Lung (tissue), 12 donors: ENCODE results near the gene BRD3OS. TPM values are rescaled to one million over a fixed set of nuclear protein-coding genes. Genes with fewer than 3 reads are reported as not detected.

Experiments used
- ATAC-seq: fragments of 200-7000 bp; cut with Tn5 transposase; one replicate; pipeline ENCODE4 v1.9.1; 2020; ENCODE audit warnings: moderate number of reproducible peaks; ENCODE audit not compliant: insufficient read depth, low FRiP score
- DNase-seq, 3 donors: peaks; one replicate each; pipeline ENCODE4 v3.0.0-alpha.2; 2013 to 2017
- H3K27ac ChIP-seq, 2 donors: one replicate each; pipeline ENCODE4 v1.5.1; 2013; ENCODE audit warnings: mild to moderate bottlenecking in 2 of 2, moderate library complexity in 2 of 2, control low read depth in 1 of 2, inconsistent platforms in 1 of 2, low read depth in 1 of 2, low read length in 1 of 2
- H3K27me3 ChIP-seq, 3 donors: one replicate each; pipeline ENCODE4 v1.5.1; 2013; ENCODE audit warnings: low read length in 2 of 3; ENCODE audit not compliant: control insufficient read depth in 3 of 3, insufficient read depth in 3 of 3
- H3K36me3 ChIP-seq, 4 donors: one replicate each; pipeline ENCODE4 v1.5.1; 2013; ENCODE audit warnings: low read length in 4 of 4, mild to moderate bottlenecking in 1 of 4, moderate library complexity in 1 of 4; ENCODE audit not compliant: control insufficient read depth in 4 of 4, insufficient read depth in 4 of 4
- H3K4me1 ChIP-seq, 5 donors: one replicate each; pipeline ENCODE4 v1.5.1; 2013; ENCODE audit warnings: low read length in 5 of 5, mild to moderate bottlenecking in 2 of 5, moderate library complexity in 1 of 5; ENCODE audit not compliant: control insufficient read depth in 5 of 5, insufficient read depth in 5 of 5
- H3K4me3 ChIP-seq: one replicate; pipeline ENCODE4 v1.5.1; 2013; ENCODE audit warnings: mild to moderate bottlenecking, control low read depth, moderate library complexity
- H3K9ac ChIP-seq, 2 donors: one replicate each; pipeline ENCODE4 v1.5.1; 2013; ENCODE audit warnings: low read length in 2 of 2, control low read depth in 1 of 2; ENCODE audit not compliant: insufficient read depth in 1 of 2
- H3K9me3 ChIP-seq, 4 donors: one replicate each; pipeline ENCODE4 v1.5.1; 2013; ENCODE audit warnings: low read length in 3 of 4, mild to moderate bottlenecking in 1 of 4, moderate library complexity in 1 of 4; ENCODE audit not compliant: control insufficient read depth in 4 of 4, insufficient read depth in 3 of 4
- CTCF ChIP-seq: IDR thresholded peaks from 2 replicates; pipeline ENCODE4 v1.5.1; 2012; ENCODE audit warnings: mild to moderate bottlenecking; ENCODE audit errors: control extremely low read depth, extremely low read depth
- WGBS, 2 donors: extraction: QIAGEN DNeasy Blood & Tissue Kit; methylation state at CpG; one replicate each; pipeline ENCODE4 v1.1.7; 2013; 5-methylcytosine and 5-hydroxymethylcytosine counted together
- polyA plus RNA-seq, 2 donors: library from polyadenylated mRNA; stranded (reverse); fragments of 200-250 nt; gene quantifications; one replicate each; pipeline ENCODE4 v1.2.1, GENCODE V29; 2013
- total RNA-seq, 2 donors: library from RNA; depleted of rRNA in 1 of 2; stranded (reverse); fragments of >200 nt in 1 of 2; gene quantifications; one replicate each; pipeline ENCODE4 v1.2.1, GENCODE V29; 2014 to 2021
- donor health status: control.
- donor health status: control.
- donor health status: Bipolar disorder and iron deficiency.
- donor health status: healthy.
- donor health status: DM: yes; HTN: yes; CAD: no.

BRD3OS gene
- total and polyA plus RNA-seq, 4 donors: 7.1 to 20.7 (median 14.9) TPM

DNA sequence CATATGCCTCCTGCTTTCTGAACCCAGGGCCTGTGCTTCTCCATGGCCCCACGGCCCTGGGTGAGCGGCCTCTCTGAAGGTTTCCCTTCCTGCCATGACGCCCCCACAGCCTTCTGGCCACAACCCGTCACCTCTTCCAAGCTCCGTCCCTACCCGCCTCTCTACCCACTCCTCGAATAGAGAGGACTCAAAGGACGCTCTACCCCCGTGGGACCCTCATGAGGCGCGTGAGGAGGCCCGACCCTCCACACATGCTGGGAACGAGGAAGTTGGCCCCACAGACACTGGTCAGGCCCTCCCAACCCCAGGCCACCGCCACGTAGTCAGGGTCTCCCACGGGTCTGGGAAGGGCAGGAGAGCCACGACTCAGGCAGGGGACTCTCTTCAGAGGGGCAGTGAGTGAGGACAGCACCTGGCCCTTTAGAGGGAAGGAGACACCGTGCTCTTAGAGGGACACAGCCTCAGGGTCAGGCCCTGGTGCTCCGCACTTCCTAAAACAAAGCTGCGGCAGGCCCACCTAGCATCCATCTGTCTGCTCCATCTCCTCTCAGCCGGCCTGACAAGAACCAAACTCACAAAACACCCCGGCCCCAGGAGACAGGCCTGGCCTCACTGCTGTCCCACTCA, 37.3 kb downstream of the BRD3OS start:
- no peaks in the 10 kb centered on the region for H3K27me3 ChIP-seq
- H3K4me3 ChIP-seq: no peak overlapping the region
- no peak for TF ChIP-seq CTCF
- H3K36me3 ChIP-seq: no peaks in the 10 kb centered on the region
- H3K9me3 ChIP-seq: no peaks in the 10 kb centered on the region
- no peak overlapping the region for H3K27ac ChIP-seq
- no peak for ATAC-seq
- peaks cover 2 to 44% (median 19%) of the 10 kb centered on the region in 5 donors for H3K4me1 ChIP-seq
- 63 to 72% methylated on average over 22 of the region's 22 CpGs for WGBS, 2 donors
- DNase-seq: no peak
- no peak overlapping the region for H3K9ac ChIP-seq

DNA sequence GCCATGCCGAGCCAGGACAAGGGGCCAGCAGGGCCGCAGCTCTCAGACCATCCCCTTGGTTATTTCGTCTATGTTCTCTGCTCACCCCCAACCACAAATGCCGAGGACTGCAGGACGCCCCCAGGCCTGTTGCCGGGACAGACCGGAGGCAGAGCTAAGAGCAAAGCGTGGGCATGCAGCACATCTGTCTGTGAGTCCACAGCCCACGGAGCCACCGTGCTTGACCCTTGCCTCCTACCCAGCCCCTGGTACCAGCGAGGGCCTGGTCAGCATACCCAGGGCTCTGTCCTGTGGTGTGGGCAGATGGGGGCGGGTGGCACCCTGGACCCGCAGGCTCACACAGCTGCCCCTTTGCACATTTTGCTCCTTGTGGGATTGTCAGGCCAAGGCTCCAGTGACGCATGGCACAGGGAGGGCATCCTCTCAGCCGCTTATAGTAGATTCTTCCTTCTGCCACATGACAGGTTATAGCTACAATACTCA, 37.8 kb downstream of the BRD3OS start:
- H3K27ac ChIP-seq: no peak overlapping the region
- H3K4me1 ChIP-seq: peaks cover 2 to 38% (median 17%) of the 10 kb centered on the region in 5 donors
- no peak for DNase-seq
- no peak overlapping the region for H3K9ac ChIP-seq
- H3K27me3 ChIP-seq: no peaks in the 10 kb centered on the region
- no peak overlapping the region for H3K4me3 ChIP-seq
- H3K36me3 ChIP-seq: no peaks in the 10 kb centered on the region
- H3K9me3 ChIP-seq: no peaks in the 10 kb centered on the region
- 92% methylated on average over 15 of the region's 15 CpGs for WGBS, 2 donors
- ATAC-seq: no peak
- no peak for TF ChIP-seq CTCF

DNA sequence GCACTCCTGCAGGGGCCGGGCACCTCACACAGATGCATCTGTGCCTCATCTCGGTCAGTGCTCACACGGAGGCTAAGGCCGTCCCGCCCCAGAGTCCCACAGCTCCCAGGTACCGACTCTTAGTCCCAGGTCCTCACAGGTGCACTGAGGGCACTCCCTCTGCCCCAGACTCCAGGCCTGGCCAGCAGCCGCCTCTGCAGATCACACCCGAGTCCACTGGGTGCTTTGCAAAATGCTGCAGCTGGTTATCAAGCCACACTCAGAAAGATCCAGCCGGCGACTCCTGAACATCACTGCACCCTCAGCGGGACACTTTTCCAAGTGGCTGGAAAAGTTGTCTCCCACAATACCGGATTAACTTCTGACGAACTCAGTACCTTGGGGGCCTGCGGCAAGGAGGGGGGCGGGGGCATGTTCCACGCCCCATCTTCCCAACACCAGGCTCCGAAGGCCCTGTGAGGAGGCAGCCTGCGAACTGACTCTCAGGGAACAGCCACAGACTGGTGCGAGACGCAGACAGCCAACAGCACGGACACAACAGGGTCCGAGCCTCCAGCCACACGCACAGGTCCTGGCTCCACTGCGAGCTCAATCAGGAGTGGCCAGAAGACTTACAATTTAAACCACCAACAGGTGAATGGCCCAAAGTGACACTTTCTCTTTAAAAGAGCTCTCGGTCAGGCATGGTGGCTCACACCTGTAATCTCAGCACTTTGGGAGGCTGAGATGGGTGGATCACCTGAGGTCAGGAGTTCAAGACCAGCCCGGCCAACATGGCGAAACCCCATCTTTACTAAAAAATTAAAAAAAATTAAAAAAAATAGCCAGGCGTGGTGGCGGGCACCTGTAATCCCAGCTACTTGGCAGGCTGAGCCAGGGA, 38.5 kb downstream of the BRD3OS start:
- peaks cover 2 to 38% (median 13%) of the 10 kb centered on the region in 5 donors for H3K4me1 ChIP-seq
- WGBS, 2 donors: 92% methylated on average over 29 of the region's 29 CpGs
- H3K36me3 ChIP-seq: no peaks in the 10 kb centered on the region
- no peak overlapping the region for H3K4me3 ChIP-seq
- no peak overlapping the region for H3K27ac ChIP-seq
- TF ChIP-seq CTCF: no peak
- ATAC-seq (no peak), DNase-seq (no peak)
- no peaks in the 10 kb centered on the region for H3K27me3 ChIP-seq
- no peaks in the 10 kb centered on the region for H3K9me3 ChIP-seq
- H3K9ac ChIP-seq: no peak overlapping the region
